Retina (tissue), 1 donor: ENCODE data around the gene NOS1.
"Not testable (repeated sequence)": the region's sequence is repeated elsewhere in the genome, so short reads cannot be mapped to it uniquely, and the experiment has no call there.

Experiments
- DNase-seq: peaks from one replicate; pipeline ENCODE4 v3.0.0-alpha.2; 2016

NOS1 gene

GRCh38 chr12:117361347-117361751, at the start of gene NOS1:
TSS of gene NOS1 (minus strand) at chr12:117361626. CDS start at chr12:117331069, 30,557 bp downstream.
- DNase-seq: peak; percentile 29

GRCh38 chr12:117409286-117409685, 47.9 kb upstream of the NOS1 start:
- no peak for DNase-seq

DNA sequence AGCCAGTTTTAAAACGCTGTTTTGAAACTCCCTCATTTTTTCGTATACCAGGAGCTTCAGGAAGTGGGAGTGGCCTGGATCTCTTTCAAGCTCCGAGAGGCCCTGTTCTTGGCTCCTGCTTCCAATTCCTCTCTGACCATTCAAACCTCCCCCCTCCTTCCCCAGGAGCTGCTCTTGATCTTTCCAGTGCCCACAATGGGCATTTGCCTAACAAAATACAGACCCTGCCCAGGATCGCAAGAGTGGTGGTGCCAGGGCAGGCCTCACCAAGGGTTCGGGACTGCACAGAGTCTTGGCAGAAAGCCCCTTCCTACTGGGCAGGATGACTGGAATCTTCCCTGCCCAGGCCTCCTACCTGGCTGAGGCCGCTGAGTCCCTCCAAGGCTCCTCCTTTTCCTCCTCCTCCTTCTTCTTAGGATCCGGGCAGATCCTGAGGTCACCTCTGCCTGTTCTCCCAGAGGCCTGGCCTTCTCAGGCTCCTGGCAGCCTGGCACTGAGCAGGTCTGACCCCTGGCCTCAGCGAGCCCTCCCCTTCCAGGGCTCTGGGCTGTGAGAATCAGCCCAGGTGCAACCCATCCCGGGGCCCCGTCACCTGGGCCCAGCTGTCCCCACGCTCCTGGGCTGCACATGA, 46.9 kb upstream of the NOS1 start:
- no peak for DNase-seq

GRCh38 chr12:117404940-117405339, 43.5 kb upstream of the NOS1 start:
- DNase-seq: no peak

DNA sequence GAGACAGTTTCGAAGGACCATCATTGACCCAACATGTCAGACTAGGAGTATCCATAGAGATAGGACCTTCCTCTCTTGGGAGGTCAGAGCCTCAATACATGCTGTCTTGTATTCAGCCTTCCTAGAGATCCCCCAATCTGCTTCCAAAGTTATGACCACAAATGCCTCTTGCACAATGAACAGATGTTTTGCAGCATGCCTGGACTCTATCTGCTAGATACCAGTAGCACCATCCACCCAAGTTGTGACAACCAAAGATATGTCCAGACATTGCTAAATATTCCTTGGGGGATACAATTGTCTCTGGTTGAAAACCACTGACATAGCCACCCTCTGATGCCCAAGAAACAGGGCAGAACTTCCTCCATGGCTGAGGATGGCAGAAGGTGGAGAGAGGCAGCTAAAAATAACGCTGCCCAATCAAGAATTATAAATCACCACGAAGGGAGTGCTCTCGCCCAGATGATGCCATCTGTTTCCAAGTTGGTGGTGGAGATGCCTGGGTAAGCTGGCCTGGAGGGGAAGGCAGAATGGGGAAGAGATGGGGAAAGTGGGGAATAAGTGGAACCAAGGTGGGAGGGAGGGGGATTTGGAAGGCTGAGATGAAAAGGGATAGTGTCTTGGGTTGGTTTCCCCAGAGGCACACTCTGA, 42.9 kb upstream of the NOS1 start:
- no peak for DNase-seq

DNA sequence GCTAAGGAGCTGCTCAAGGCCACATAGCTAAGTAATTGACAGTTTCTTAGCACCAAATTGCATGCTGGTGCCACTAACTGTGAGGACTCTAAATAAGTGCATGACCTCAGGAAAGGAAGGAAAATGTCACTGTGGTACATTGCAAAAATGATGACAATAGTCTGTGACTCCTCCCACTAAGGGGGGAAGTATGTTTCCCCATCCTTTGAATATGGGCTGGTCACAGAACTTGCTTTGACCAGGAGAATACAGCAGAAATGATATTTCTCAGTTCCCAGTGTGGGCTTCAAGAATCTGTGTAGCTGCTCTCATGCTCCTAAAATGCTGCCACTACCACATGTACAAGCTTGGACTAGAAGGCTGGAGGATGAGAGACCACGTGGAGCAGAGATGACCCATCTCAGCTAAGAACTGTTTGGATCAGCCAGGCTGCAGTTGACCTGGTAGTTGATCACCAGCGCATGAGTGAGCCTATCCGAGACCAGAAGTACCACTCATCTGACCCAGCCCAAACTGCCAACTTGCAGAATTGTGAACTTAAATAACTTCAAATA, 42.2 kb upstream of the NOS1 start:
- no peak for DNase-seq

DNA sequence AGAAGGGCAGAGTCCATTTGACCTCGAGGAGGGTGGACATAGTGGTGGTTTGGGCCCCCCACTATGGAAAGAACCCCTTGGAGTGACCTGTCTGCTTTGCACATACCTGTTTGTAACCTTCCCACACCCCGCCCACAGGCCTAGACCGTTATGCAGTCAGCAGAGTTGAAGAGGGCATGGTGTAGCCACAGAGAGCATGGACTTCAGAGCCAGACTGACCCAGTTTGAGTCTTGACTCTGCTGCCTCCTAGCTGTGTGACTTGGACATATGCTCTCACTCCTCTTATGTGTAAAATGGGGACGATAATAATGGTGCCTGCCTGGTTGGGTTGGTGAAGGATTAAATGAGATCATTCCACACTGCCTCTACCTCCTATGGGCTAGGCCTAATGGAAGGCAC, 40.9 kb upstream of the NOS1 start:
- no peak for DNase-seq

DNA sequence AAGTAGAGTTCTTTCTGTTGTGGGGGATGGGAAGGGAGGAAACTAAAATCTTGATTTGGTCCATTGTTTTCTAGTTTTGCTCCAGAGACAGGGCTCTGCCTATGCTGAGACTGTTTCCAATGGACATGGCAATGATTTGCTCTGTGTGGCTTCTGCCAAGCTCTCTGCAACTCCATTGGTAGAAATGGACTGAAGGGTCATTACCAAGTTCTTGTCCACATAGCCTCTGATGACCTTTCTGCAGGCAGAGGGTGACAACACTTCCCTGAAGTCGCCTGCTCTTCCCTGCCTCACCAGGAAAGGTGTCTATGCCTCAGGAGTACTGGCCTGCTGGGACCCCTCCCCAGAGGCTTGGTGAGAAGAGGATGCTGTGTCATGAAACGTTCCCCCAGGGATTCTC, 39.5 kb upstream of the NOS1 start:
- DNase-seq: no peak

DNA sequence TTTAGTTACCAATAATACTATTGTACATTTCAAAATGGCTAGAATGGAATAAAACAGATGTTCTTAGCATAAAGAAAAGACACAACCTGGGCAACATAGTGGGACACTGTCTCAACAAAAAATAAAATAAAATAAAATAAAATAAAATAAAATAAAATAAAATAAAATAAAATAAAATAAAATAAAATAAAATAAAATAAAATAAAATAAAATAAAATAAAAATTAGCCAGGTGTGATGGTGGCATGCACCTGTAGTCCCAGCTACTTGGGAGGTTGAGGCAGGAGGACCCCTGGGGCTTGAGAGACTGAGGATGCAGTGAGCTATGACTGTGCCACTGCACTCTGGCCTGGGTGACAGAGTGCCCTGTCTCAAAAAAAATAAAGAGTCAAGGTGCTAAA, 37.1 kb upstream of the NOS1 start:
- DNase-seq: not testable (repeated sequence)

DNA sequence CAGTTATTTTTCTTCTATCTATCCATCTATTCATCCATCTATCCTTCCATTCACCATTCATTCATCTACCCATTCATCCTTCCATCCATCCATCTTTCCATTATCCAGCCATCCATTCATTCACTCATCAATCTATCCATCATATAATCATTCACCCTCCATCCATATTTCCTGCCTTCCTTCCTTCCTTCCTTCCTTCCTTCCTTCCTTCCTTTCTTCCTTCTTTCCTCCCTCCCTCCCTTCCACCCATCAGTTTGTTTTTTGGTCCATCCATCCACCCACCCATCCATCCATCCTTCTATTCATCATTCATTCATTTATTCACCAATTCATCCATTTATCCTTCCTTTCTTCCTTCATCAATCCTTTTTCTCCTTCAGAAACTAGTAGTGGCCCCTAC, 34.3 kb upstream of the NOS1 start:
- no peak for DNase-seq

DNA sequence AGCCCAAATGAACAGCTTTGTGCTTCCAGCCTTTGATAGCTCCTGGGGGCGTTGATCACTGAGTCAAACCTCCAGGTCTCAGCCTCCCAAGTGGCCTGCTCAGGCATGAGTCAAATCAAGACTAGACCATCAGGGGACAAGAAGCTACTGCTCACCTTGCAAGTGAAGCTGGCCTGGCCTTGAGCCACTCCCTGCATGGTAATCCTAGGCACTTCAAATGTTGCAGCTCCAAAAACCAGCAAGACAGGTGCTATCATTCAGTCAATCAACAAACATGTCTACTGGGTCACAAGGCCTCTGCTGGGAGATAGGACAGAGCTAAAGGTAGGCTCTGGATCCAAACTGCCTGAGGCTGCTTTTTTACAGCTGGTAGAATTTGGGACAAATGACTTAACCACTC, 33.1 kb upstream of the NOS1 start:
- DNase-seq: no peak

DNA sequence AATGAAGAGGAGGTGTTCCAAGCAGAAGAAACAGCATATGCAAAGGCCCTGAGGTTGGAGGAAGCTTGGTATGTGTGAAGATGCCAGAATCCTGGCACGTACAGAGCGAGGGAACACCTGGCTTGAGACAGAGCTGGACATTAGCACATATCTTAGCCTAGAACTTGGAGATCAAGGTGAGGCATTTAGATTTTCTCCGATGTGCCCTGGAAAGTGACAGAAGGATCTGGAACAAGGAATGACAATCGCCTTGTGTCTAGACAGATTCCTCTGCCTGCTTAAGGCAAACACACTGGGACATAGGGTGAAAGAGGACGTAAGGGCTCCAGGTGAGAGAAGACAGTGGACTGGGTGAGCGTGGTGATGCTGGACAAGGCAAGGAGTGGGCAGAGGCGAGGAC, 32.2 kb upstream of the NOS1 start:
- DNase-seq: no peak

DNA sequence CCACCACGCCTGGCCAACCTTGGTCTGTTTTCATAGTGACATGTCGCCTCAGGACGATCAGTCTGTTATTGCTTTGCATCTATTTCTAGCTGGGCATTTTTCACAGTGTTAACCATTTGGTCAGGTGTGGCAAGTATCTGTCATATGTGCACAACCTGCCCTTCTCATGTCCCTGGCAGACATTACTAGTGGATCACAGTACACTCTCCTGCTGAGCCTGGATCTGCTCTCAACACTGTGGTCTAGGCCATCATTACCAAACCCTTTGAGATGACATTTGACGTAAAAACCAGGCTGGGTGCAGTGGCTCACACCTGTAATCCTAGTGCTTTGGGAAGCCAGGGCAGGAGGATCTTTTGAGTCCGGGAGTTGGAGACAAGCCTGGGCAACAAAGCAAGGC, 29.4 kb upstream of the NOS1 start:
- DNase-seq: no peak

- no peak for DNase-seq
Measured at GRCh38 chr12:117388951-117389446, 27.6 kb upstream of the NOS1 start.

- no peak for DNase-seq
Measured at GRCh38 chr12:117387832-117388231, 26.4 kb upstream of the NOS1 start.

DNA sequence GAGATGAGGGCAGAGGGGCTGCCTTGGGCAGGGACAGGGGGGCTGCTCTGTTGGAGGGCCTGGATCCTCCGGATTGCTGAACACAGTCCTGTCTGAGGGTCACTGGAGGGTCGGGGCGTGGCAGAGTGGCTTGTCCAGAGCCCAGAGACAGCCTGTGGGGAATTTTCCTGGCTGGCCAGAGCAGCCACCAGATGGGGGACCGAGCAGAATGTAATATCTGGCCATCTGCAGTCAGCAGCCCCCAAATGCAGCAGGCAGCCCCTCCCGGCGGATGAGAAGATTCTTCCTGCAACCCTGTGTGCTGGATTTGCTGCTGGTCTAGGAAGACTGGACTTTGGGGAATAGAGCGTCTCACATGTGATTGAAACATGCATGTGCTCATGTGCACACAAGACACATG, 23.3 kb upstream of the NOS1 start:
- no peak for DNase-seq

DNA sequence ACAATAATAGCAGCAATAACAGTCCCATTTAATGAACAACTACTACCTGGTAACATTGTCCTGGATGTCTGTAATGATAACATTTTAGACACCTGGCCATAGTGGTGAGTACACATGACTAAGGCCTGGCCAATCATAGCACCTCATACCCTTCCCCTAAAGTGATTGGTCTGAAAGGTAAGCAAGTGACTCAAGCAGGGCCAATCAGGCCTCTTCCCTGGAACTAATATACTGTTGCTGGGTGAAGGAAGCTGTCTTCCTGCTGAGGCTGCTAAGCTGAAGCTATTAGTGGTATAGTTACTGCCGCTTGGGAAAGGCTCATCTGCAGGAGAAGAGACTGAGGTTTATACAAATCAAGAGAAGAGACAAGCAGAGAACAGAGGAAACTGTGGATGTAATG, 18.7 kb upstream of the NOS1 start:
- DNase-seq: no peak

- DNase-seq: no peak
Measured at GRCh38 chr12:117377758-117378157, 16.3 kb upstream of the NOS1 start.

DNA sequence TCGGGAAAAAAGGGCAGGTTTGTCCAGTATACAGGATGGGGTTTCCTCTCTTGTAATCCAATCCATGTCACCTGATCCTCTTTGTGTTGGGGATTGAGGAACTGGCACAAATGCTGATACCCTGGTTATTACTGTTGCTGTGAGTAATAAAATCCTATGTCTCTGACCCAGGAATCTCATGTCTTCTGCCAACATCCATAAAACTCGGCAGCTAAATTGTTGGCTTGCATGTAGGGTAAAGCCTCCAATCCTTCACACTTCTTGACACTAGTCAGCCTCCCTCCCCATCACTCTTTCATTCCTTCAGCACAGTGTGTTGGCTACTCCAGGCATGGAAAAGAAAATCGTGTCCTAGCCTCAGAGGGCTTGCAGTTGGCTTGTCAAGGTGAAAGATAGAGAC, 9.2 kb upstream of the NOS1 start:
- DNase-seq: no peak

GRCh38 chr12:117370000-117370399, 8.6 kb upstream of the NOS1 start:
- not testable (repeated sequence) for DNase-seq

GRCh38 chr12:117367006-117367638, 5.7 kb upstream of the NOS1 start:
- DNase-seq: peak; percentile 87

GRCh38 chr12:117365049-117365616, 3.7 kb upstream of the NOS1 start:
- DNase-seq: no peak

DNA sequence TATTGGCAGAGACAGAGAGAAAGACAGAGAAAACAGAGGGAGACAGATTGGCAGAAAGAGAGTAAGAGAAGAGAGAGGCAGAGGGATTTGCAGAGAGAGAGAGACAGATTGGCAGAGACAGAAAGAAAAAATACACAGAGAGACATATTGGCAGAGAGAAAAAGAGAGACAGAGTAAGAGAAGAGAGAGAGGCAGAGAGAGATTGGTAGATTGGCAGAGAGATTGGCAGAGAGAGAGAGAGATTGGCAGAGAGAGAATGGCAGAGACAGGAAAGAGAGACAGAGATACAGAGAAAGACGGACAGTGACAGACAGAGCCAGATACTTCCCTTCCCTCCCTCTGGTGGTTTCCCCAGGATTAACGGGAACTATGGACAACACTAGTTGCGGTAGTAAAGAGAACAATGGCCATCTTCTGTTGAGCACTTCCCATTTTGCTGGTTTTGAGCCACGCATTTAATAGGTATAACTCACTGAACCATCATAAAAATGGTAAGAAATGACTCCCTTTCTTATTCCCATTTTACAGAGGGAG, 2.6 kb upstream of the NOS1 start:
- DNase-seq: no peak
